GM18505 (cell line): Measurements from ENCODE around the gene WDR89.

Experiments used
- ATAC-seq: cut with Tn5 transposase; IDR thresholded peaks from one replicate; pipeline ENCODE4 v1.9.1; 2021; ENCODE audit not compliant: unreplicated experiment
- POLR2A ChIP-seq: IDR thresholded peaks from 4 replicates; pipeline ENCODE4 v1.6.1; 2011; ENCODE audit warnings: borderline replicate concordance; ENCODE audit not compliant: insufficient read depth, insufficient read length; ENCODE audit errors: extremely low read depth

Gene WDR89

GRCh38 chr14:63547798-63548335, 93.8 kb downstream of the WDR89 start:
- ATAC-seq = no peak

More at GRCh38 chr14:63547798-63548335, 93.8 kb downstream of the WDR89 start:
- TF ChIP-seq POLR2A = no peak
